GM21367 (cell line): ENCODE data around the gene SCRN1.
A peak's percentile ranks its signal among the peaks of the same experiment; 100 is the strongest.

ENCODE experiments used
- ATAC-seq: cut with Tn5 transposase; IDR thresholded peaks from one replicate; pipeline ENCODE4 v1.9.1; 2021; ENCODE audit not compliant: unreplicated experiment

Gene SCRN1

DNA sequence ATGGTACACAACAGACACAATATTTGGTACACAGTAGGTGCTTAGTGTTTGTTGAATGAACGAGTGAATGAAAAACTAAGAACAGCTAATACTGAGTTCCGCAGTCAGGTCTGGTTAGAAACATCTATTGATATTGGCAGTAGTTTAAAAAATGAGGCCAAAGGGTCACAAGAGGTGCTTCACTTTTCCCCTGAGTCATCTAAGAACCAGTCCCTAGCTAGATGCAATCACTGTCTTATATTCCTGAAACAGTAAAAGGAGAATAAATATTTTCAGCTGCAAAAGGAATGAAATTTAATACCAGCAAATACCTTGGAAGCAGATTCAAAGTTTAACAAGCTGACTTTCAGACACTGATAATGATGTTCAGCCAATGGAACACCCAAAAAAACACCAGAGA, 54.5 kb downstream of the SCRN1 start:
- ATAC-seq: no peak

DNA sequence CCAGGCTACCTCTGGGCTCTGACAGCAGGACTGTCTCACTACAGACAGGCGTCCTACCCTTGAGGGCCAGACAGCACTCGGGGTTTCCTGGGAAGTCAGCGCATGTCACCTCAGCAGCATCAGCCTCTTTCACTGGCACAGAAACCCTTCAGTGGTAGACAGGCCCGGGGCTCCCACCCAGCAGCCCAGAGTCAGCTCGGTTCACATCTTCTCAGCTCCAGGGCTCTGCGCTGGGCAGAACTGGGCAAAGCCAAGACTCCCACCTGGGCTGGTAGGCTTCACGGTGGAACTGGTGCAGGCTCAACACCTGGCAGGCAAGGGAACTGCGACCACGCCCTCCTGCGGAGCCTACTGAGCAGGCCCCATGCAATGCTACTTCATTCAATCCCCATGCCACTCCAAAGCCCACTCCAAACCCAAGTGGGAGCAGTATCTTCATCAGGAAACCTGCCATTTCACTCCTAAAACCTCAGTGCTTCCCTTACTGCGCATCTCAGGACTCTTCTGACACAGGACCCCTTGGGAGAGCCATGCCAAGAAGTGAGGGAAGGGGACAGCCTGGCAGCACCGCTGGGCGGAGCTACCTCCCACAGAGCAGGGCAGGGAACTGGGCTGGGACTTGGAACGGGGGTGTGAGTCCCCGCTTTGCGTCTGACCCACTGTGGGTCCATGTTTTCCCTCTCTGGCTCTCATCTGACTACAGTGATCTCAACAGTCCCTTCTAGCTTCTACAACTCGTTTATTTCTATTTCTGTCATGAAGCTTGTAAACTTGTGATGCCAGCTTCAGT, 60.4 kb downstream of the SCRN1 start:
- ATAC-seq: no peak

DNA sequence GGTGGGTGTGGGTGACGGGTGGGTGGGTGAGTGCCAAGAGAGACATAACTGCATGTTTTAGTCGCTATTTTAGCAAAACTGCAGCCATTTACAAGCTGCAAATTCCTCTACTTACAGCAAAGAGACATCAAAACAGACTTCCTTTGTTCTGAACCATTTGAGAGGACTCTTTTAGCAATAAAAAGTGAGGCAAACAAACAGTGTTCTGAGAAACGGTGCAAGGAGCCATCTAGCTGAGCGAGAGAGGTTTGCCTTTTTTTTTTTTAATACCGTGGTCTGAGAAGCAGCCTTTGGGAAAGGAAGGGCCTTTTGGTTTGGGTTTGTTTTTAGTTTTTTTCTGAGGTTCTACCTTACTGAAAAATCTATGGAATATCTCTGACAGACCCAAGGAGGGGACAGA, 62.9 kb downstream of the SCRN1 start:
- ATAC-seq: no peak

DNA sequence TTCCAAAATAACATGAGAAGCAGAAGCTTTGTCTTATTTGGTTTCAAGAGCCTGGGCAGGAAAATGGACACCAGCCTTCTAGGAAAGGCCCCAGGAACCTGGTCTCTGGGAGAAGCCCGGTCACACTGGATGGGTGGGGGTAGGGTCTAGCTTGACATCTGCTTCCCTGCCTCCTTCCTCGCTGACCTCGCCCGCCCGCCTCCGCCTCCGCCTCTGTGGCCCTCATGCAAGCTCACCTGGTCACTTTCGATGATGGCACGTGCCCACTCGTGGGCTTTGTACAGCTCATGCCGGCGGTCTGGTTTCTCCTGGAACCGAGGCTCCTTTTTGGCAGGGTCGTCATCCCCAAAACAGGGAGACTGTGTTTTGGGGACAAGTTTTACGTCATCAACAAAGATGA, 63.4 kb downstream of the SCRN1 start:
- ATAC-seq: no peak

DNA sequence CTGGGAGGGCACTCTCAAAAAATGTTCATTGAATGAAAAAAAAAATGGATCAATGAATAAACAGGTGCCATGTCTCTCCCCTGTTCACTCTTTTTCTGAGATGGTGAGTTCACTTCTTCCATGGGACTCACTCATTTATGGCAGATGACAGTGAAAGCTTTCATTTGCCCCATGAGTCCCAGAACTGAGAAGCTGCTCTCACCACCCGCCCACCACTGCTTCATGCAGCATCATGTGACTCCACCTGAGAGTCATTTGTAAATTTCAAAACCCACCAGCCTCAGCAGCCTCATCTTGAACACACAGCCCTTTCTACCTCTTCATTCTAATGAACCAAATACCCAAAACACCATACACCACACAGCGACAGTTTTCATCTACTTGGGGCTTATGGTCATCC, 64.9 kb downstream of the SCRN1 start:
- ATAC-seq: no peak

DNA sequence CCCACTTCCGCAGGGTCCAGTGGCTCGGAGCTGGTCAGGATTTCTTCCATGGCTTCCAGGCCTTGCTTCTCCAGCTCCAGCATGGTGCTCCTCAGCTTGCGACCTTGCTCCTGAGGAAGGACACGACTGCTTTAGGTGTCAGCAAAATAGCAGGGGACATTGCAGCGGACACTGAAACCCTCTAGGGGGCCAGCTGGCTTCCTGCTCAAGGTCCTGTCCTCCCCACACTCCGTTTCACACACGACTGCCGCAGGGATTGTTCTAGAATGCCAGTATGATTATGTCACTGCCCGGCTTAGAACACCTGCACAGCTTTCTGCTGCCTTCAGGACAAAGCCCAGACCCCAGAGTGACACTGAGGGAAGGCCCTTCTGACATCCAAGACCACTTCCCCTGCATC, 65.6 kb downstream of the SCRN1 start:
- no peak for ATAC-seq

DNA sequence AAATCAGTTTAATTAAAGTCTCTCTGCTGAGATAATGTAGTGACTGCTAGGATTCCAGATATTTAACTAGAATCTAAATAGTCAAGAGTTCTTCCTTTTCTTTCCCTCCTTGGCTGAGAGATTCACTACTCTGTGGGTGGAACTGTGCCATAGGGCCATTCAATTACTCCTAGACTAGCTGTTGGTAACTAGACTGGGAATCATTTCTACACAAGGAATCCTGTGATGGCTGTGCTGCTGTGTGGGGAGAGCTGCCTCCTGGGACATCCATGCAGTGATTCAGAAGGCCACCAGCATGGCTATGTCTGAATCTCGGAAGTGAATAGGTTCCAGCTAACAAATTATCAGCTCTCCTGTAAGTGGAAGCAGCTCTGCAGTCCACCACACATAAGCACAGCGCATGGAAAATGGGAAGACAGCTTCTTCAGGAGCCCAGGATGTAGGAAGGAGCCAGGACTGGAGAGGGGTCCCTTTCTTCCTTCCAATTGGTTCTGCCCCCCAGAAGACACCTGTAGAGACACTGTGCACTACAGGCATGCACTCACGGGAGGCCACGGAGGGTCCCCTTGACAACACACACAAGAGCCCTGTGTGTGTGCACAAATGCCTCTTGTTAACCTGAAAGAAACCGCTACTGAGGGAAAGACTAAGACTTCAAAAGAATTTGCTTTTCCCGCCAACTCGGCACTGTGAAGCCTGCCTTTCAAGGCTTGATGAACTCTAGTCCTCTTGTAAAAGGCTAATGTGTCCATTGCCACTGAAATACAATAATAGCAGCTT, 66.5 kb downstream of the SCRN1 start:
- no peak for ATAC-seq

DNA sequence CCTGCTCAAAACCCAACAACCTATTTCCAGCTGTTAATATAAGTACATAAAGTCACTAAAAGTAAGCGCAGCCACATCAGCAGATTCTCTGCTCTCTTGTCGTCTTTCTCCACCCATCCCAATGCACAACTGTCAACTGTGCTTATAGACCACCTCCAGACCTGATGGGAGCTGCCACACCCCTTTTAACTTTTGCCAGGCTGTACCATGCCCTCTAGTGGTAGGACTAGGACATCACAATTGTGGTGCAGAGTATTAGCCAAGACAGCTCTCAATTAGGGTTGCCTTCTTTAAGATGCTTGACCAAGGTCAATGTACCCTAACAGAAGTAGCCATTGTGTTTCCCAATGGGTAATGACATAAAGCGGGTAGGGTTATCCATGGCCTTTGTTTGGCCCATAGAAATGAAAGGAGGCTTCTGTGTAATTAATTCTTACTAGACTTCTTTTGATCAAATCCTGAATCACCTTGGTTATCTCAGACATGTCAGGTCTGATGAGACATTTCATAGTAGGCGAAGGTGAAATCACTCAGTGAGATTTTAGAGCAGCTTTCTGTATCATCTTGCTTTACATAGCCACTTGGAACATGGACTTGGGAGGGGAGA, 68.1 kb downstream of the SCRN1 start:
- peak; percentile 78 for ATAC-seq

DNA sequence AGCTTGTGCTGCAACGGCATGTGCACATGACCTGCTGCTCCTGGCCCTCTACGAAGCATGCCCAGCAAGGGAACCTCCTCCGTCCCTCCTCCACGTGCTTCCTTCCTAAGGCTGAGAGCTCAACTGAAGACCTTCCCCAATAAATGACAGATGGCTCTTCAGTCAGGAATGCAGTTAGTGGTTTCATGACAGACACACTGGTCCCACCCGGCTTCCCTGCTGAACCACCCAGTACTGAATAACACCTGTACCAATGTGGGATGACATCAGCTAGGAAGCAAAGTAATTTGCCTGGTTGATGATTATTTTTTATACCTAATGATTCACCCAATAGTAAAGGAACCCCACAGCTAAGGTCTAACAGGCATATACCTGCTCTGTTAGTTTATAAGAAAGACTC, 69.1 kb downstream of the SCRN1 start:
- no peak for ATAC-seq

DNA sequence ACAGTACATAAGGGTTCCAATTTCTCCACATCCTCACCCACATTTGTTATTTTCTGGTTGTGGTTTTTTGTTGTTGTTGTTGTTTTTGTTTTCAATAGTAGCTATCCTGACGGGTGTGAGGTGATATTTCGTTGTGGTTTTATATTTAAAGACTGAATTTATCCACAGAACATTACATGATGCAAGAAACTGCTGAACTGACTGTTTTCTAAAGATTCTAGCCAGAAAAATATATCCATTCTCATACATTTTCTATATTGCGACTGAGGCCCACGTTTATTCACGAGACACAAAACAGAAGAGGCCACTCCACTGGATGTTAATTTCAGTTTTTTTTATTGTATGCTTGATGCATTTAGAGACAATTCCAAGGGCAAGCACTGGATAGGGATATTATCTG, 69.8 kb downstream of the SCRN1 start:
- no peak for ATAC-seq

DNA sequence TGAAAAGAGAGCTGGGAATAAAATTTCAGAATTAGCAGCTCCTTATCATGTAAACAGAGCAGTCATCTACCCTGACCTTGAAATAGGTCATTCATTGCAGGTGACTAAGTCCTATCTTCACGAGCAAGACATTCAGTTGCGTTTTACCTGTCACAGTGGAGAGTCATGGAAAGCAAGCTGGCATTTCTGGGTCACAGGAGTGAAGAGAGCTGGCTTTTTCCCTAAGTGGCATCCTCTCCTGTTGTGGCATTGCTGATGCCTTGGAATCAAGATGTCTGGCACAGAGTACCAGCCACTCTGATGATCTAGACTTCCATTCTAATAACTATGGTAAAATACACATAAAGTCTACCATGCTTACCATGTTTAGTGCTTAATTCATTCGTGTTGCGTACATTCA, 70.8 kb downstream of the SCRN1 start:
- no peak for ATAC-seq

DNA sequence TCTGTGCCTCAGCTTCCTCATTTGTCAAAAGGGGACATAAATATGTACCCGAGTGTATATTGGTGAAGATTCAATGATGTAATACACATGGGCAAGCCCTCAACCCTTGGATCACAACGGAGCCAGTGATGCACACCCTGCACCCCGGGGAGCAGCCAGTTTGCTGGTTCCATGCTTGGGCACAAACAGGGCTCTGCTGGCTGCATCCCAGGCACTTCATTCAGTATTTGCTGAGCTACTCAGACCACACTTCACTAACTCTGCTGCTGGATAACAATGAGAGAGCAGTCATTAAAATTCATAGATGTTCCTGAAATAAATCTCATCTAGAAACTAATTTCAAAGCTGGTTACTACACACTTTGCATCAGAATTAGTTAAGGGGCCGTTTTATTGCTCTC, 72.0 kb downstream of the SCRN1 start:
- ATAC-seq: no peak

DNA sequence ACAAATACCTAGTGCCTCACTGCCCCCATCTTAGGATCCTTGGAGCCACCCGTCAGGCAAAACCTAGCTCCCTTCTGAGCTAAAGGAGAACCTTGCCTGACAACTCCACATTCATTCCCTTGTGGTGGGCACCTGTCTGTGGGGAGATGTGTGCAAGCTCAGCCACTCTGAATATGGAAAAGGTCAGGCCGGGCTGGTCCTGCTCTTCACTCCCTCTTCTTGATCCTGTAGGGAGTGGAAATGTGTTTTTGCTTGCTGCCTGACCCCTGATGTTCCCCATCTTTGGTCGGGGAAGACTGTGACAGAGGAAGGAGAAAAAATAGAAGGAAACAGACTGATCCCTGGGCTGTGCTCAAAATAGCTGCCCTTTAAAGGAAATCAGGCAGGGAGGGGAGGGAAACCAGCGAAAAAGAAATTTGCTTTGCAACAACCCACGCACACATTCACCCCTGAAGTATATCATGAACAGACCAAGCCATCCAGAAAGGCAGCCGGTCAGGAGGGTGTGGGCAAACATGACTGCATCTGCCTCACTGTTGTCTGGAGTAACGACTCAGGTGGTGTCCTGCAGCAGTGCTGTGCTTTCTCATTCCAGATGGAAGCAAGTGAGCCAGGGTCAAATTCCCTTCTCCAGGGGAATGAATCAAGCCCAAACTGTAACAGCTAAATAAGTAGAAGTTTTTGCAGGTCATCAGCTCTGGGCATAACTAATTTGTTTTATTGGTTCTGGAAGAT, 74.0 kb downstream of the SCRN1 start:
- no peak for ATAC-seq

DNA sequence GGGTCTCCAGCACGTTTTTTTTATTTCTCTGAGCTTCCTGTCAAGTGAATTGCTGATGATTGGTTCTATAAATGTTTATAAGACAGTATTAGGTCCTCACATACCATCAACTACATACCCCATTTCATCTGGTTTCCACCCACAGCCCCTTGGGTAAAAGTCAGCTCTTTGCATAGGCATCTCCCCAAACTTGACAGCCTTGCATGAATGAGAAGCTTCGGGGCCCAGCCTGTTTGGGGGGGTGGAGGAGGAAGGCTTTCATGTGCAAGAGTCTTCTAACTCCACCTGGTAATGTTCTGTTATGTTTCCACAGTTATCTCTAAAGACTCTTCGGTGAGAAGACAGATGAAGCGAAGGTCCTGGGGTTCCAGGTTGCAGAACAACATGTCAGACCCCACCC, 75.4 kb downstream of the SCRN1 start:
- no peak for ATAC-seq

DNA sequence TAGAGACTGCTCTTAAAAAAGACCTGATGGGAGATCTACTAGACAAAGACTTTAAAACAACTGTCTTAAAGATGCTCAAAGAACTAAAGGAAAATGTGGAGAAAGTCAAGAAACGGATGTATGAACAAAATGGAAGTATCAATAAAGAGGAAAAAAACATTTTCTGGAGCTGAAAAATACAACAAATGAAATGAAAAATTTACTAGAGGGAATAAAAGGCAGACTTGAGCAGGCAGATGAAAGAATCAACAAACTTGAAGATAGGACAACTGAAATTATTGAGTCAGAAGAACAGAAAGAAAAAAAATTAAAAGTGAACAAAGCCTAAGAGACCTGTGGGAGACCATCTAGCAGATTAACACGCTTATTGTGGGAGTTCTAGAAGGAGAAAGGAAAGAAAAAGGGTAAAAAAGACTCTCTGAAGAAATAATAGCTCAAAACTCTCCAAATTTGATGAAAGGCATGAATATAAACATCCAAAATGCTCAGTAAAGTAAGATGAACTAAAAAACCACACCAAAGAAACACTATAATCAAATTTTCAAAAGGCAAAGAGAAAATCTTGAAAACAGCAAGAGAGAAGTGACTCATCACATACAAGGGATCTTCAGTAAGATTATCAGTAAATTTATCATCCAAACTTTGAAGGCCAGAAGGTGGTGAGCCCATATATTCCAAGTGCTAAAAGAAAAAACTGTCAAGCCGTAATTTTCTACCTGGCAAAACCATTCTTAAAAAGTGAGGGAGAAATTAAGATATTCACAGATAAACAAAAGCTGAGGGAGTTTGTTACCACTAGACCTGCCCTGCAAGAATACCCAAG, 83.2 kb downstream of the SCRN1 start:
- no peak for ATAC-seq

DNA sequence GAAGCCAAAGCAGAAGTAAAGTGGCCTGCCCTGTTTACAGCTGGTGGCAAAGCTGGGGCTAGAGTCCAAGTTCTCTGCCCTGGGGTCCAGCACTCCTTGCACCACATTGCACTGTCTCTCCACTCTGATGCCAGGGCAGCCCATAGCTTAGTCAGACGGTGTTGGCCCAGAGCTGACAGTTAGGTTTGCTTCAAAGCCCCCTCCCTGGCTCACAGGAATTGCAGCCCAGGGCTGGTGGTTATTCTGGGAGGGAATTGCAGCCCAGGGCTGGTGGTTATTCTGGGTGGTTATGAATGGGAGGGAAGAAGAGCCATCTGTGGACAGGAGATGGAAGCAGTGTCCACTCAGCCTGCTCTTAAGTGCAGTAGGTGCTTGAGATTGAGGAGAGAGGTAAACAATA, 88.9 kb downstream of the SCRN1 start:
- no peak for ATAC-seq

DNA sequence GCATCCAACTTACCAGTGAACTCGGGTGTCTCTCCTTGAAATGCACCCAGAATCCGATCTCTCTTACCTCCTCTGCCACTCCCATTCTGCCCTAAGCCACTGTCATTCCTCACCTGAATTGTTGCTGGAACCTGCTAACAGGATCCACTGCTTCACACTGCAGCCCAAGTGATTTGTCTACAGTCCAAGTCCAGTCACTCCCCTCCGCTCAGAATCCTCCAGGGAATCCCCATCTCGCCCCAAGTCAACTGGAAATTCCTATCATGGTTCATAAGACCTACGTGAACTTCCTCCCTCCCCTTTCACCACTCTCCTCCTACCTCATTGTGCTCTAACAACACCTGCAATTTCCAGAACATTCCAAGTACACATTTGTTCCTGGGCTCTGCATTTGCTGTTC, 91.3 kb downstream of the SCRN1 start:
- no peak for ATAC-seq

DNA sequence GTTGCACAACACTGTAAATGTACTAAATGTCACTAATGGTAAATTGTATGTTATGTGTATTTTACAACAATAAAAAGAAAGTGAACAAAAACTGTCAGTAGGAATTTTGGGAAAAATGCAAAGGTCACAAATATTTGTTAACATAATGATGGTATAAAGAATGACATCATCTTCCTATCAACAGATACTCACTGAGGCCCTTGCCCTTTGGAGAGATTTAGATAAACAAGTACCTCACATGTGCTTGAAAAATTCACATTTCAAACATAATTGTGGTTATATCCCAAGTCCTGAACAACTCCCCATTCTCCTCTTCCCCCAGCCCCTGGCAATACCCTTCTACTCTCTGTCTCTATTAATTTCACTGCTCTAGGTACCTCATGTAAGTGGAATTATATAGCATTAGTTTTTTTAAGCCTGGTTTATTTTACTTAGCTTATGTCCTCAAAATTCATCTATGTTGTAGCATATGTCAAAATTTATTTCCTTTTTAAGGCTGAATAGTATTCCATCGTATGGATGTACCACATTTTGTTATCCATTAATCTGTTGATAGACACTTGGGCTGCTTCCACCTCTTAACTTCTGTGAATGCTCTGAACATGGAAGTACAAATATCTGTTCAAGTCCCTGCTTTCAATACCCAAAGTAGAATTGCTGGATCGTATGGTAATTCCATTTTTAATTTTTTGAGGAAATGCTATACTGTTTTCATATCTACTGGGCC, 92.8 kb downstream of the SCRN1 start:
- ATAC-seq: no peak

DNA sequence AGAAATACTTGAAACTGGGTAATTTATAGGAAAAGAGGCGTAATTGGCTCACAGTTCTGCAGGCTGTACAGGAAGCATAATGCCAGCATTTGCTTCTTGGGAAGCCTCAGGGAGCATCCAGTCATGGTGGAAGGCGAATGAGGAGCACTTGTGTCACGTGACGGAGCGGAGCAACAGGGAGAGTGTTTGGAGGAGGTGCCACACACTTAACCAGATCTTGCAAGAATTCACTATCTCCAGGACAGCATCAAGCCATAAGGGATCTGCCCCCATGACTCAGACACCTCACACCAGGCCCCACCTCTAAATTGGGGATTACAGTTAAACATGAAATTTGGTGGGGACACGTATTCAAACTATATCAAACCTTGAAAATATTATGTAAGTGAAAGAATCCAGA, 94.0 kb downstream of the SCRN1 start:
- no peak for ATAC-seq

DNA sequence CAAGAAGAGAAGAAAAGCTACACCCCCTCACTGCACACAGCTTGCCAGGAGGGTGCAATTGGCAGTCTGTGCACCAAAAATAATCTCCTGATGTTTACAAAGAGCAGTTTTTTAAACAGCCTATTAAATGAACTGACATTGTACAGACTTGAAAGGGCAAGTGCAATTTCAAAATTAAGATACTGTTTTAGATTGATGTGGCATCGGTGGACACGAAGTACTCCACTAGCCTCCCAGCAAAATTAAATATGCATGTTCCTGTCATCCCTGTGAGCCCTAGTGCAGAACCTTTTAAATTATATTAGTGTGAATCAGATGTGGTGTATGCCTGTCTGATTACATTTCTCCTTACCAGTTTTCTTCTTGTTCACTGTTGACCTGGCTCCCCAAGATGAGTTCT, 95.3 kb downstream of the SCRN1 start:
- no peak for ATAC-seq
